Stomach (tissue), 9 donors: ENCODE data around the gene DHX32. TPM values are rescaled to one million over a fixed set of nuclear protein-coding genes. Genes with fewer than 3 reads are reported as not detected.
"Not testable (repeated sequence)": the region's sequence is repeated elsewhere in the genome, so short reads cannot be mapped to it uniquely, and the experiment has no call there.

Source experiments
- DNase-seq, 2 donors: peaks; one replicate each; pipeline versions ENCODE4 v3.0.0 to v3.0.0-alpha.2; 2013 to 2019
- H3K27ac ChIP-seq, 5 donors: fragments of 200-600 bp in 4 of 5; sonication (generic) in 4 of 5; one replicate each; pipeline ENCODE4 v1.5.1; 2013 to 2019; ENCODE audit warnings: mild to moderate bottlenecking in 1 of 5, moderate library complexity in 1 of 5
- H3K27me3 ChIP-seq, 3 donors: fragments of 200-600 bp; sonication (generic); one replicate each; pipeline ENCODE4 v1.5.1; 2017 to 2019; ENCODE audit warnings: mixed run types in 1 of 3
- H3K36me3 ChIP-seq, 4 donors: fragments of 200-600 bp; sonication (generic); 1 replicate in 3 of 4; 2 replicates in 1 of 4; pipeline ENCODE4 v1.5.1; 2016 to 2019
- H3K4me1 ChIP-seq, 4 donors: fragments of 200-600 bp; sonication (generic); one replicate each; pipeline ENCODE4 v1.5.1; 2016 to 2019
- H3K4me3 ChIP-seq, 4 donors: fragments of 200-600 bp; sonication (generic) in 3 of 4; one replicate each; pipeline ENCODE4 v1.5.1; 2016 to 2019; ENCODE audit warnings: mild to moderate bottlenecking in 1 of 4
- H3K9me3 ChIP-seq, 4 donors: fragments of 200-600 bp; sonication (generic); one replicate each; pipeline ENCODE4 v1.5.1; 2016 to 2019
- EP300 ChIP-seq: sonication (generic); formaldehyde crosslinking; IDR thresholded peaks from one replicate; pipeline ENCODE4 v1.6.1; 2017; ENCODE audit warnings: antibody characterized with exemption
- POLR2A ChIP-seq, 4 donors: fragments of 450-650 bp; IDR thresholded peaks; one replicate each; pipeline ENCODE4 v1.6.1; 2016; ENCODE audit warnings: antibody characterized with exemption in 4 of 4, control low read depth in 2 of 4, mild to moderate bottlenecking in 1 of 4, moderate library complexity in 1 of 4
- POLR2AphosphoS5 ChIP-seq, 3 donors: sonication (generic); formaldehyde crosslinking; IDR thresholded peaks; one replicate each; pipeline ENCODE4 v1.6.1; 2016; ENCODE audit warnings: antibody characterized with exemption in 3 of 3
- WGBS, 5 donors: extraction: QIAGEN DNeasy Blood & Tissue Kit in 3 of 5; methylation state at CpG; one replicate each; pipeline versions ENCODE4 v1.1.5 to v1.1.7; 2013 to 2018; 5-methylcytosine and 5-hydroxymethylcytosine counted together
- intact Hi-C: fragments of 100-400 bp; cut with DNase I; formaldehyde crosslinking; loops from one replicate; pipeline ENCODE4 v1.15.1; 2023; ENCODE audit warnings: low total_unique reads
- polyA plus RNA-seq, 3 donors: library from polyadenylated mRNA; stranded (reverse); fragments of 200-250 nt; gene quantifications; one replicate each; pipeline ENCODE4 v1.2.3, GENCODE V29; 2013
- total RNA-seq, 5 donors: library from RNA; depleted of rRNA; stranded (reverse); fragments of >200 nt; gene quantifications; one replicate each; pipeline versions ENCODE4 v1.1.0 to v1.2.3, GENCODE V29; 2014 to 2016
- TF ChIP-seq, protein P1 (sequence below), 7 experiments: fragments of 450-650 bp in 4 of 7; fragments of 200-600 bp in 3 of 7; sonication (generic) in 3 of 7; IDR thresholded peaks; one replicate each; pipeline ENCODE4 v1.5.1; 2016 to 2019; ENCODE audit warnings: antibody characterized with exemption in 7 of 7, control low read depth in 2 of 7, mild to moderate bottlenecking in 1 of 7
- donor health status: healthy with polysubstance abuse.
- donor health status: Bipolar disorder and iron deficiency.
- donor health status: healthy.

Gene DHX32
- total and polyA plus RNA-seq, 8 donors = 23.7 to 70.1 (median 33.6) TPM

DNA sequence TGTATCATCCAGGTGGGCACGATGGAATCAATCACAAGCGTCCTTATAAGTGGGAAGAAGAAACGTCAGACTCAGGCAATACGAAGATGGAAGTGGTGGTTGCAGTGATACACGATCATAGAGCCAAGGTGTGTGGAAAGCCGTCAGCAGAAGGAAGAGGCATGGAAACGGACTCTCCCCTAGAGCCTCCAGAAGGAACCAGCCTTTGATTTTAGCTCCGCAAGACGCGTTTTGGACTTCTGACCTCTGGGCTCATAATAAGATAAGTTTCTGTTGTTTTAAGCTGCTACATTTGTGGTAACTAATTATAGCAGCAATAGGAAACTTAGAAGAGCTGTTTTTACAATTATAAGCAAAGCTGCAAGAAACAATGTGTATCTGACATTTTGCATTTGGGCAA is 30.1 kb upstream of the DHX32 start:
- H3K9me3 ChIP-seq = no peaks in the 10 kb centered on the region
- H3K27ac ChIP-seq = peak overlapping the region in 4 of 5 donors; percentile 39 to 75 (median 50)
- peak in 1 of 2 donors; percentile 46 for DNase-seq
- H3K36me3 ChIP-seq = no peaks in the 10 kb centered on the region
- intact Hi-C loops = no loop called here
- 46 to 60% (median 56%) methylated on average over 10 of the region's 10 CpGs for WGBS, 5 donors
- H3K27me3 ChIP-seq = no peaks in the 10 kb centered on the region
- no peak for TF ChIP-seq EP300
- TF ChIP-seq POLR2AphosphoS5 (IDR thresholded peaks at IDR 0.05) = no peak
- TF ChIP-seq, protein P1, sequence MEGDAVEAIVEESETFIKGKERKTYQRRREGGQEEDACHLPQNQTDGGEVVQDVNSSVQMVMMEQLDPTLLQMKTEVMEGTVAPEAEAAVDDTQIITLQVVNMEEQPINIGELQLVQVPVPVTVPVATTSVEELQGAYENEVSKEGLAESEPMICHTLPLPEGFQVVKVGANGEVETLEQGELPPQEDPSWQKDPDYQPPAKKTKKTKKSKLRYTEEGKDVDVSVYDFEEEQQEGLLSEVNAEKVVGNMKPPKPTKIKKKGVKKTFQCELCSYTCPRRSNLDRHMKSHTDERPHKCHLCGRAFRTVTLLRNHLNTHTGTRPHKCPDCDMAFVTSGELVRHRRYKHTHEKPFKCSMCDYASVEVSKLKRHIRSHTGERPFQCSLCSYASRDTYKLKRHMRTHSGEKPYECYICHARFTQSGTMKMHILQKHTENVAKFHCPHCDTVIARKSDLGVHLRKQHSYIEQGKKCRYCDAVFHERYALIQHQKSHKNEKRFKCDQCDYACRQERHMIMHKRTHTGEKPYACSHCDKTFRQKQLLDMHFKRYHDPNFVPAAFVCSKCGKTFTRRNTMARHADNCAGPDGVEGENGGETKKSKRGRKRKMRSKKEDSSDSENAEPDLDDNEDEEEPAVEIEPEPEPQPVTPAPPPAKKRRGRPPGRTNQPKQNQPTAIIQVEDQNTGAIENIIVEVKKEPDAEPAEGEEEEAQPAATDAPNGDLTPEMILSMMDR (IDR thresholded peaks at IDR 0.05) = no peak
- no peak for TF ChIP-seq POLR2A (IDR thresholded peaks at IDR 0.05)
- no peak overlapping the region for H3K4me3 ChIP-seq
- H3K4me1 ChIP-seq = peaks cover 0 to 20% (median 12%) of the 10 kb centered on the region in 4 donors

DNA sequence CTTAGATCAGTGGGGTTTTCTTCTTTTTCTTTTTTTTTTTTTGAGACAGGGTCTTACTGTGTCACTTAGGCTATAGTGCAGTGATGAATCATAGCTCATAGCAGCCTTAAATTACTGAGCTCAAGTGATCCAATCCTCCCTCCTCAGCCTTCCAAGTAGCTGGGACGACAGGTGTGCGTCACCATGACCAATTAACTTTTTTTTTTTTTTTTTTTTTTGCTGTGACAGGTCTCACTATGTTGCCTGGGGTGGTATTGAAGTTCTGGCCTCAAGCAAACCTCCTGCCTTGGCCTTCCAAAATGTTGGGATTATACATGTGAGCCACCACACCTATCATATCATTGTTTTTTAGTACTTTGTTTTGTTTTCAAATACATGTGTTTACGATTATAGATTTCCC is 28.4 kb upstream of the DHX32 start:
- DNase-seq, H3K4me3 ChIP-seq, H3K36me3 ChIP-seq, H3K27me3 ChIP-seq, H3K9me3 ChIP-seq, intact Hi-C loops, H3K27ac ChIP-seq: not testable (repeated sequence)
- 59 to 94% (median 64%) methylated on average over 3 of the region's 3 CpGs for WGBS, 5 donors
- peaks cover 0 to 26% (median 12%) of the 10 kb centered on the region in 4 donors for H3K4me1 ChIP-seq

DNA sequence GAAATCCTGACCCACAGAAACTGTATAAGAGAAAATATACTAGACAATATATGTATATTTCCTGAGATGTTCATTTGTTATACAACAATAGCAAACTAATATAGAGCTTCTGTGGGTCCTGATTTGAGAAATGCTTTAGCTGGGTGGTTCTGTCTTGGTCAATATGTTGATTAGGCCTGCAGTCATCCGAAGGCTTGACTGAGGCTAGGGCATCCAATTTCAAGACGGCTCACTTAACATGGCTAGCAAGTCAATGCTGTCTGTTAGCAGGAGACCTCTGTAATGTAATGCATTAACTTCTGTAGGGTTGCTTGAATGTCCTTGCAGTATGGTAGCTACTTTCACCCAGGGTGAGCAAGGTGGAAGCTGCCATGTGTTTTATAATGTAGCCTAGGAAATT is 27.7 kb upstream of the DHX32 start:
- H3K27me3 ChIP-seq, intact Hi-C loops, DNase-seq, H3K27ac ChIP-seq, H3K36me3 ChIP-seq, H3K9me3 ChIP-seq, H3K4me3 ChIP-seq: not testable (repeated sequence)
- peaks cover 0 to 26% (median 12%) of the 10 kb centered on the region in 4 donors for H3K4me1 ChIP-seq
- WGBS, 5 donors = 49 to 63% (median 54%) methylated on average over 2 of the region's 2 CpGs

DNA sequence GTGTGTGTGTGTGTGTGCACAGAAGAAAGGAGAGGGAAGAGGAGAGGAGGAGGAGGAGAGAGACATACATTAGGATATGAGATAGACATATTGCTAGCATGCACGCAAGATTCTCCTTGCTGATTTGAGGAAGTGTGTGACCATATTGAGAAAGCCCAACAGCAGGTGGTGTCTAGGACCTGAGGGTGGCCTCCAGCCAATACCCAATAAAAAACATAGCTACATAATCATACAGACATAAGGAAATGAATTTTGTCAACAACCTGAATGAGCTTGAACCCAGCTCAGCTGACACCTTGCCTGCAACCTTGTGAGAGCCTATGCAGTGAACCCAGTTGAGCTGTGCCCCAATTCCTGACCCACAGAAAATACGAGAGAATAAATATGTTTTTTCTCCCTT is 26.5 kb upstream of the DHX32 start:
- intact Hi-C loops, DNase-seq, H3K9me3 ChIP-seq, H3K27me3 ChIP-seq, H3K36me3 ChIP-seq, H3K4me3 ChIP-seq: not testable (repeated sequence)
- Histone ChIP-seq H3K4me1 (peaks cover 0 to 16% (median 6%) of the 10 kb centered on the region in 4 donors), H3K27ac (peak overlapping the region in 3 of 5 donors; percentile 18 to 59 (median 26))
- 26 to 72% (median 58%) methylated on average over 2 of the region's 2 CpGs for WGBS, 5 donors

DNA sequence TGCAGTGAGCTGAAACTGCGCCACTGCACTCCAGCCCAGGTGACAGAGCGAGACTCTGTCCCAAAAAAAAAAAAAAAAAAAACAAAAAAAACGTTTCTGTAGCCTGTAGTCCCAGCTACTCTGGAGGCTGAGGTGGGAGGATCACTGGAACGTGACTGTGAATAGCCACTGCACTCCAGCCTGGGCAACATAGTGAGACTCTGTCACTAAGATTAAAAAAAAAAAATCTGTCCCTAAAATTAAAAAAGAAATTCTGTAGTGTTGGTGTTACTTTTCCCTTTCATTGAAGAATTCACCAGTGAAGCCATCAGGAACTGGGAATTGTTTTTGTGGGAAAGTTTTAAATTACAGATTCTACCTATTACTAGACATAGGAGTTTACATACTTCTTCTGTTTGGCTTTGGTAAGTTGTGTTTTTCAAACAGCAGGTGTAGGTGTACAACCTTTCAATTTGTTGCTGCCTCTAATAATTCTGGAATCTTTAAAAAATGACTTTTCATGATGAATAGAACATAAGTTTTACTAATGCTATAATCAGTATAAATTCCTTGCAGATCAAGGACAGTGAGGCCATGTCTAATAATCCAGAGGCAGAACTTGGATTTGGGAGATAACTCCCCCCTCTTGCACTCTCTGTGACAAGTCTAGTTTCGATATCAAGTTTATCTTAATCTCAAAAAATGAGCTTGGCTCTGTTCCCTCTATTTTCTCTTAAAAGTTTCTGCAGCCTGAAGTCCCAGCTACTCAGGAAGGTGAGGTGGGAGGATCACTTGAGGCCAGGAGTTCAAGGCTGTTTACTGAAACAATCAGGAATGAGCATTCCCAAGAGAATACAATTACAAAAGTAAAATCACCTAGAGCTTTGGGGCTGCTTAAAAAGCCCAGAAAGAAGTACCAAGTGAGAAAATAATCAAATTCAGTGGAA is 24.2 kb upstream of the DHX32 start:
- intact Hi-C loops = not testable (repeated sequence)

DNA sequence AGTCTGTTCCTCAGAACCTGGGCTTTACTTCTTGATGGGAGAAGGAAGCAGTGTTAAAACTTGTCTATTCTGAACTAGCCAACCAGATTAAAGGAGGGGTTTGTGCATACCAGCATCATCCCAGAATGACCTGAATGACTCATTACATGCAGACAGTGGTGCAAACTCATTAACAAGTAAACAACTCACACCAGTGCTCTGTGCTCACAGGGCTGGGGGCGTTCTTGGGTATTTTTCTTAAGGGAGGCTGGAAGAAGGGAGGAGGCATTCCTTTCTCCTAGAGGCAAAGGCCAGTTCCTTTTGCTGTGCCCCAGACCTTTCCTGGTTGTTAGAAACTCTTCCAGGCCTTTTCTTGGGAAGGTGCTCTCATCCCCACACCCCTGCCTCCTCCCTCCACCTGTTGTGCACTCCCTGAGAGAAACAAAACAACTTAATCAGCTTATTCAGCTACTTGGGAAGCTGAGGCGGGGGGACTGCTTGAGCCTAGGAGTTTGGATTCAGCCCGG is 22.1 kb upstream of the DHX32 start:
- H3K9me3 ChIP-seq, H3K27me3 ChIP-seq, H3K36me3 ChIP-seq, DNase-seq, H3K27ac ChIP-seq, H3K4me3 ChIP-seq, H3K4me1 ChIP-seq, intact Hi-C loops: not testable (repeated sequence)
- 62 to 72% (median 66%) methylated on average over 3 of the region's 3 CpGs for WGBS, 5 donors

More for the DNA sequence above, 24.2 kb upstream of the DHX32 start:
- not testable (repeated sequence) for H3K4me1 ChIP-seq, H3K4me3 ChIP-seq, H3K9me3 ChIP-seq, H3K36me3 ChIP-seq, H3K27me3 ChIP-seq, DNase-seq
- WGBS, 5 donors = 59 to 71% (median 64%) methylated on average over 5 of the region's 5 CpGs
- peak overlapping the region in 1 of 5 donors; percentile 3 for H3K27ac ChIP-seq

DNA sequence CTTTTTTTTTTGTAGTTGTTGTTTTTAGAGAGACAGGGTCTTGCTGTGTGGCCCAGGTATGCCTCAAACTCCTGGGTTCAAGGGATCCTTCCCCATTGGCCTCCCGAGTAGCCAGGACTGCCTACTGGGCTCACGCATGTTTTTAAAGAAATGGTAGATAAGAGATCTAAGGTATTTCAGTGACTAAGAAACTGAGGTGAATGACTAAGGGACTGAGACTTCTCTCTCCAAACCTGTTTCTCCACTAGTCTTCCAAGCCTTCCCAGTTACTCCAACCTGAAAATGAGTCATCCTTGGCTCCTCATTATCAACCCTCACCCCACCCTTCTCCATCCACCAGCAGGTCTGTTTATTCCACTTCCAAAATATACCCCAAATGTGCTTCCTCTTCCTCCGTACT is 19.9 kb upstream of the DHX32 start:
- intact Hi-C loops, H3K27me3 ChIP-seq, H3K9me3 ChIP-seq, H3K36me3 ChIP-seq, H3K4me3 ChIP-seq: not testable (repeated sequence)
- Histone ChIP-seq H3K27ac (peak overlapping the region in 2 of 5 donors; percentile 64), H3K4me1 (peaks cover 0 to 14% (median 4%) of the 10 kb centered on the region in 4 donors)
- 37 to 65% (median 51%) methylated on average over 3 of the region's 3 CpGs for WGBS, 5 donors
- DNase-seq = peak in 1 of 2 donors; percentile 27

DNA sequence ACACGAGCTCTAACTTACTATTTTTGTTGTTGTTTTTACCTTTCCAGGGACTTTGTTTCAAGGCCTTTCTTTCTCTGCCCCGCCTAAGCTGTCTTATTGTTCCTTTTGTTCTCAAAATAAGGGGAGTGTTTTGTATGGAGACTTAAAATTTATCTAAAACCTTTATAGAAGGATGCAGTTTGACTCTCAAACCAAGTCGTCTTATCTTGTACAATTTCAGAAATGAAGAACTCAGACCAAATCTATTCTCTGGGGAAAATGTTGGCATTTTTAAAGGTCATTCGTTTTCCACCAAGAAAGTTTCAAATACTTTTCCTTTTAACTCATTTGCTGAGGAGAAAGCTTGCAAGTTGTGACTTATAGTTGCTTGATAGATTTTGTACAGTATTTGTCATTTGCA is 16.2 kb upstream of the DHX32 start:
- Histone ChIP-seq H3K4me1 (peaks cover 0 to 25% (median 12%) of the 10 kb centered on the region in 4 donors), H3K4me3 (peak overlapping the region; percentile 53 to 89 (median 82))
- H3K27ac ChIP-seq, H3K9me3 ChIP-seq, DNase-seq, intact Hi-C loops, H3K36me3 ChIP-seq, H3K27me3 ChIP-seq: not testable (repeated sequence)
- 26 to 35% (median 33%) methylated on average over 4 of the region's 4 CpGs for WGBS, 5 donors
